Cardiac atrium fibroblast (primary cell): ENCODE data around the gene ZNF93. TPM values are rescaled to one million over a fixed set of nuclear protein-coding genes. Genes with fewer than 3 reads are reported as not detected.

Source experiments
- total RNA-seq: library from RNA; depleted of rRNA; stranded (reverse); fragments of >200 nt; gene quantifications from 2 replicates; pipeline ENCODE4 v1.2.3, GENCODE V29; 2015

Gene ZNF93
- total RNA-seq, result 2.1 and 5.4 TPM in 2 replicates

GRCh38 chr19:19900729-19901444 lies at the start of gene ZNF93:
TSS of gene ZNF93 (plus strand) at chr19:19900946. CDS start at chr19:19901089, 143 bp downstream.

GRCh38 chr19:19865750-19866610 lies 34.8 kb upstream of the ZNF93 start, which contains the start of gene ZNF253:
TSS of gene ZNF253 (plus strand) at chr19:19865882. CDS start at chr19:19865997, 115 bp downstream.

Other genes starting within 250 kb of the ZNF93 start
- 69.7 and 112 TPM in 2 replicates for gene ATP13A1, start 237.3 kb upstream of the ZNF93 start, total RNA-seq
- 4.3 and 5.3 TPM in 2 replicates for gene ZNF101, start 232.1 kb upstream of the ZNF93 start, total RNA-seq
- gene ZNF14, start 167.8 kb upstream of the ZNF93 start, total RNA-seq, result 2.5 and 2.9 TPM in 2 replicates
- 11.2 and 15.2 TPM in 2 replicates for gene ZNF506, start 79.2 kb upstream of the ZNF93 start, total RNA-seq
- 2.3 and 3.2 TPM in 2 replicates for gene ZNF253, start 35.1 kb upstream of the ZNF93 start, total RNA-seq
- gene ZNF682, start 138.6 kb downstream of the ZNF93 start, total RNA-seq, result 0.97 and 1.6 TPM in 2 replicates
- gene ZNF90, start 177.1 kb downstream of the ZNF93 start, total RNA-seq, result 0.16 TPM in 1 of 2 replicates, not detected in the other